CD14-positive monocyte (primary cell): Measurements from ENCODE around the gene PROZ. TPM values are rescaled to one million over a fixed set of nuclear protein-coding genes. Genes with fewer than 3 reads are reported as not detected.

Experiments used
- DNase-seq, 3 donors: peaks; one replicate each; pipeline ENCODE4 v3.0.0-alpha.2; 2011 to 2022
- H2AFZ ChIP-seq: 2 replicates; pipeline ENCODE4 v1.6.0; 2012; ENCODE audit warnings: mild to moderate bottlenecking, low read depth, low read length, inconsistent platforms; ENCODE audit not compliant: insufficient read depth, poor library complexity, severe bottlenecking
- H3K27ac ChIP-seq, 2 donors: 1 replicate in 1 of 2; 2 replicates in 1 of 2; pipeline ENCODE4 v1.5.1; 2012 to 2013; ENCODE audit warnings: low read length in 2 of 2, control low read depth in 1 of 2, inconsistent platforms in 1 of 2, low read depth in 1 of 2, mild to moderate bottlenecking in 1 of 2
- H3K27me3 ChIP-seq, 2 donors: one replicate each; pipeline versions ENCODE4 v1.6.0 to v1.6.1; 2011 to 2013; ENCODE audit warnings: low read length in 2 of 2; ENCODE audit not compliant: control insufficient read depth in 2 of 2, insufficient read depth in 2 of 2
- H3K36me3 ChIP-seq, 2 donors: replicated peaks in 1 of 2; 1 replicate in 1 of 2; 2 replicates in 1 of 2; pipeline versions ENCODE4 v1.5.1 to v1.6.1; 2012 to 2013; ENCODE audit warnings: low read length in 2 of 2, control low read depth in 1 of 2, inconsistent platforms in 1 of 2, mild to moderate bottlenecking in 1 of 2; ENCODE audit not compliant: insufficient read depth in 2 of 2, control insufficient read depth in 1 of 2
- H3K4me1 ChIP-seq, 2 donors: 1 replicate in 1 of 2; 2 replicates in 1 of 2; pipeline versions ENCODE4 v1.5.1 to v1.6.1; 2012 to 2013; ENCODE audit warnings: low read length in 2 of 2, control low read depth in 1 of 2, inconsistent platforms in 1 of 2, mild to moderate bottlenecking in 1 of 2, moderate library complexity in 1 of 2; ENCODE audit not compliant: insufficient read depth in 2 of 2, control insufficient read depth in 1 of 2
- H3K4me2 ChIP-seq: replicated peaks from 2 replicates; pipeline ENCODE3; 2012; ENCODE audit warnings: low read length, moderate library complexity, mild to moderate bottlenecking; ENCODE audit not compliant: poor library complexity, severe bottlenecking; ENCODE audit errors: extremely low read depth
- H3K4me3 ChIP-seq, 3 experiments: fragments of 200-600 bp in 1 of 3; sonication (generic) in 1 of 3; replicated peaks in 1 of 3; 1 replicate in 2 of 3; 2 replicates in 1 of 3; pipeline ENCODE4 v1.5.1; 2011 to 2013; ENCODE audit warnings: low read length in 3 of 3, mild to moderate bottlenecking in 3 of 3, control low read depth in 2 of 3, low read depth in 2 of 3, inconsistent platforms in 1 of 3, moderate library complexity in 1 of 3
- H3K79me2 ChIP-seq: 2 replicates; pipeline ENCODE4 v1.6.0; 2012; ENCODE audit warnings: mild to moderate bottlenecking, control low read depth, inconsistent platforms, low read length, moderate library complexity; ENCODE audit not compliant: insufficient read depth
- H3K9ac ChIP-seq: 2 replicates; pipeline ENCODE4 v1.6.0; 2017; ENCODE audit warnings: low read length, mild to moderate bottlenecking; ENCODE audit not compliant: insufficient read depth, poor library complexity, severe bottlenecking
- H3K9me3 ChIP-seq, 2 donors: replicated peaks in 1 of 2; 1 replicate in 1 of 2; 2 replicates in 1 of 2; pipeline versions ENCODE4 v1.5.1 to v1.6.1; 2012 to 2013; ENCODE audit warnings: low read length in 2 of 2, control low read depth in 1 of 2; ENCODE audit not compliant: control insufficient read depth in 1 of 2, insufficient read depth in 1 of 2
- H4K20me1 ChIP-seq: 2 replicates; pipeline ENCODE4 v1.6.0; 2012; ENCODE audit warnings: mild to moderate bottlenecking, low read length, control low read depth, moderate library complexity; ENCODE audit not compliant: insufficient read depth
- H3K27ac Mint-ChIP-seq, 7 donors: one replicate each; pipeline ENCODE4 v1.8.0; 2020; ENCODE audit warnings: mild to moderate bottlenecking in 7 of 7, mixed read lengths in 7 of 7, moderate library complexity in 6 of 7, inconsistent platforms in 2 of 7
- H3K27me3 Mint-ChIP-seq, 3 donors: one replicate each; pipeline ENCODE4 v1.8.0; 2021 to 2022; ENCODE audit warnings: low read depth in 3 of 3, mild to moderate bottlenecking in 3 of 3, mixed read lengths in 3 of 3, moderate library complexity in 3 of 3, inconsistent platforms in 1 of 3
- H3K36me3 Mint-ChIP-seq, 2 donors: one replicate each; pipeline ENCODE4 v1.8.0; 2020; ENCODE audit warnings: mixed read lengths in 2 of 2, inconsistent platforms in 1 of 2, mild to moderate bottlenecking in 1 of 2
- H3K4me1 Mint-ChIP-seq: one replicate; pipeline ENCODE4 v1.8.0; 2020; ENCODE audit warnings: mild to moderate bottlenecking, mixed read lengths
- H3K4me3 Mint-ChIP-seq, 2 donors: one replicate each; pipeline ENCODE4 v1.8.0; 2020; ENCODE audit warnings: mild to moderate bottlenecking in 2 of 2, mixed read lengths in 2 of 2, moderate library complexity in 1 of 2
- H3K9me3 Mint-ChIP-seq, 7 donors: one replicate each; pipeline ENCODE4 v1.8.0; 2020 to 2022; ENCODE audit warnings: mixed read lengths in 7 of 7, mild to moderate bottlenecking in 6 of 7, moderate library complexity in 6 of 7, inconsistent platforms in 2 of 7
- whole genome bisulfite sequencing: methylation state at CpG from one replicate; pipeline ENCODE4 v1.1.5; 2013; ENCODE audit warnings: missing lambda C conversion rate; ENCODE audit not compliant: insufficient coverage; 5-methylcytosine and 5-hydroxymethylcytosine counted together
- intact Hi-C, 2 donors: fragments of 100-400 bp; cut with micrococcal nuclease; formaldehyde crosslinking; loops; one replicate each; pipeline versions ENCODE4 v1.15.0 to v1.15.1; 2023
- polyA plus RNA-seq, 3 donors: library from polyadenylated mRNA; depleted of rRNA in 1 of 3; unstranded in 2 of 3; stranded (reverse) in 1 of 3; fragments of 300-500 nt in 2 of 3; fragments of >200 nt in 1 of 3; fragmentation: Illumina TruSeq in 2 of 3; gene quantifications; 1 replicate in 2 of 3; 2 replicates in 1 of 3; pipeline ENCODE4 v1.2.3, GENCODE V29; 2012 to 2021
- TF ChIP-seq, protein P1 (sequence below): fragments of 200-600 bp; IDR thresholded peaks from one replicate; pipeline ENCODE4 v1.8.0; 2022; ENCODE audit warnings: antibody characterized with exemption, mild to moderate bottlenecking

Gene PROZ
- polyA plus RNA-seq, 3 donors = not detected

DNA sequence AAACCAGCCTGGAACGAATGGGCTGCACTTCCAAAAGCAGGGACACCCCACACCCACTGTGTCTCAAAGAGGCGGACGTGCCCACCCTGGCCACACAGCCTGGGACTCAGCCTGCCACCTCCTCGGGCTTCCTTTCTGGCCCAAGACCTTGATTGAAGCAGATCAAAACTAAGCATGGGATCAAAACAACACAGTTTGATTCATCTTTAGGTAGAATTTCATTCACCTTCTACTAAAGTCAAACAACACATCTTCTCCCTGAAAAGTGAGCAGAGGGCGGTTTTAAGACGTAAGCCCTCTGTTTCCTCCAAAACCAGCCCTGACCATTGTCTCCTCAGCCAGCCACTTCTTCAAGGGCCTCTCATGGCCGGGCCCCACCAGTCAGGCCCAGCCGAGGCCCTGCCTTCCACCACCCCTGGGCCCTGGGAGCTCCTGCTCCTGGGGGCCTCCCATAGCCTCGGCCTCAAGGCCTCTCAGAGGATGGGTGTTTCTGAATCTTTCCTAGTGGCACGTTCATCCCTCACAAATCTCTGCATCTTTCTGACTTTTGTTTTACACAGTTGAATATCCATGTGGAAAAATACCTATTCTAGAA is 42.1 kb upstream of the PROZ start:
- Histone ChIP-seq H3K27ac (no peak overlapping the region), H3K4me3 (no peak overlapping the region), H3K36me3 (no peaks in the 10 kb centered on the region), H2AFZ (no peak overlapping the region), H4K20me1 (no peaks in the 10 kb centered on the region), H3K4me1 (no peaks in the 10 kb centered on the region), H3K9me3 (no peaks in the 10 kb centered on the region), H3K27me3 (peaks cover 2 to 11% of the 10 kb centered on the region in 2 donors), H3K9ac (no peak overlapping the region), H3K79me2 (no peaks in the 10 kb centered on the region), H3K4me2 (no peak overlapping the region)
- WGBS = 95% methylated on average over 8 of the region's 10 CpGs
- DNase-seq = no peak
- H3K4me1 Mint-ChIP-seq = no peaks in the 10 kb centered on the region
- peaks cover 3 to 4% (median 4%) of the 10 kb centered on the region in 3 donors for H3K27me3 Mint-ChIP-seq
- no peaks in the 10 kb centered on the region for H3K9me3 Mint-ChIP-seq
- no peaks in the 10 kb centered on the region for H3K36me3 Mint-ChIP-seq
- no peak overlapping the region for H3K27ac Mint-ChIP-seq
- no peak overlapping the region for H3K4me3 Mint-ChIP-seq
- intact Hi-C loops = no loop called here
- TF ChIP-seq, protein P1, sequence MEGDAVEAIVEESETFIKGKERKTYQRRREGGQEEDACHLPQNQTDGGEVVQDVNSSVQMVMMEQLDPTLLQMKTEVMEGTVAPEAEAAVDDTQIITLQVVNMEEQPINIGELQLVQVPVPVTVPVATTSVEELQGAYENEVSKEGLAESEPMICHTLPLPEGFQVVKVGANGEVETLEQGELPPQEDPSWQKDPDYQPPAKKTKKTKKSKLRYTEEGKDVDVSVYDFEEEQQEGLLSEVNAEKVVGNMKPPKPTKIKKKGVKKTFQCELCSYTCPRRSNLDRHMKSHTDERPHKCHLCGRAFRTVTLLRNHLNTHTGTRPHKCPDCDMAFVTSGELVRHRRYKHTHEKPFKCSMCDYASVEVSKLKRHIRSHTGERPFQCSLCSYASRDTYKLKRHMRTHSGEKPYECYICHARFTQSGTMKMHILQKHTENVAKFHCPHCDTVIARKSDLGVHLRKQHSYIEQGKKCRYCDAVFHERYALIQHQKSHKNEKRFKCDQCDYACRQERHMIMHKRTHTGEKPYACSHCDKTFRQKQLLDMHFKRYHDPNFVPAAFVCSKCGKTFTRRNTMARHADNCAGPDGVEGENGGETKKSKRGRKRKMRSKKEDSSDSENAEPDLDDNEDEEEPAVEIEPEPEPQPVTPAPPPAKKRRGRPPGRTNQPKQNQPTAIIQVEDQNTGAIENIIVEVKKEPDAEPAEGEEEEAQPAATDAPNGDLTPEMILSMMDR = no peak

DNA sequence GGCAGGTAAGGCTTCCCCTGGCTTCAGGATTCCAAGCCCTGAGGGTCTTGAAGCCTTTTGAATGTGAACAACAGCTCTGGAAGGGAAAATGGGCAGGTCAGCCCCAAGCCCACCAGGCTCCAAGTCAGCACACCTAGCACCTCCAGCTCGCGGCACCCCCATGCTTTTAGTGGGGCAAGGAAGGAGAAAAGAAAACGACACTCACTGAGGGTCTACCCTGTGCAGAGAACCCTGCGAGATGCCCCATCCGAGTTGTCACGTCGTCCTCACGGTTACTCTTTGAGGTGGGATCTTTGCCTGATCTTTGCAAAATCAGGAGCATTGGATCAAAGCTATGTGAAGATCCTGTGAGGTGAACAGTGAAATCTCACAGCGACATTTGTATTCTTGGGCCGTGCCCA is 41.6 kb upstream of the PROZ start:
- no peaks in the 10 kb centered on the region for H3K9me3 ChIP-seq
- H3K4me1 ChIP-seq = no peaks in the 10 kb centered on the region
- TF ChIP-seq, protein P1 = no peak
- no peaks in the 10 kb centered on the region for H3K79me2 ChIP-seq
- Mint-ChIP-seq H3K27me3 (peaks cover 3 to 4% (median 4%) of the 10 kb centered on the region in 3 donors), H3K9me3 (no peaks in the 10 kb centered on the region), H3K27ac (no peak overlapping the region), H3K36me3 (no peaks in the 10 kb centered on the region), H3K4me1 (no peaks in the 10 kb centered on the region), H3K4me3 (no peak overlapping the region)
- no peak overlapping the region for H2AFZ ChIP-seq
- DNase-seq = no peak
- no peak overlapping the region for H3K9ac ChIP-seq
- H3K36me3 ChIP-seq = no peaks in the 10 kb centered on the region
- H3K27me3 ChIP-seq = peaks cover under 1 to 10% of the 10 kb centered on the region in 2 donors
- no peaks in the 10 kb centered on the region for H4K20me1 ChIP-seq
- 99% methylated on average over 8 of the region's 10 CpGs for WGBS
- intact Hi-C loops = no loop called here
- H3K4me3 ChIP-seq = no peak overlapping the region
- no peak overlapping the region for H3K27ac ChIP-seq
- no peak overlapping the region for H3K4me2 ChIP-seq
